ENCODE results near the gene FAM169A.
"Not testable (repeated sequence)": the region's sequence is repeated elsewhere in the genome, so short reads cannot be mapped to it uniquely, and the experiment has no call there.

The FAM169A gene

GRCh38 chr5:74766849-74767578 lies 99.2 kb downstream of the FAM169A start, which contains the start of the genes GFM2 and NSA2:
Gene GFM2 (minus strand): TSS chr5:74767117. CDS start chr5:74763742, 3,375 bp downstream.
Gene NSA2 (plus strand): TSS chr5:74767249. CDS start chr5:74767361, 112 bp downstream.
- peak; percentile 96 for DNase-seq (ENCODE audit: low read depth)
- H3K4me3 ChIP-seq (replicated peaks; ENCODE audit: low read depth, low read length): peak within 1 kb of the TSS; percentile 99
- TF ChIP-seq, protein P1, sequence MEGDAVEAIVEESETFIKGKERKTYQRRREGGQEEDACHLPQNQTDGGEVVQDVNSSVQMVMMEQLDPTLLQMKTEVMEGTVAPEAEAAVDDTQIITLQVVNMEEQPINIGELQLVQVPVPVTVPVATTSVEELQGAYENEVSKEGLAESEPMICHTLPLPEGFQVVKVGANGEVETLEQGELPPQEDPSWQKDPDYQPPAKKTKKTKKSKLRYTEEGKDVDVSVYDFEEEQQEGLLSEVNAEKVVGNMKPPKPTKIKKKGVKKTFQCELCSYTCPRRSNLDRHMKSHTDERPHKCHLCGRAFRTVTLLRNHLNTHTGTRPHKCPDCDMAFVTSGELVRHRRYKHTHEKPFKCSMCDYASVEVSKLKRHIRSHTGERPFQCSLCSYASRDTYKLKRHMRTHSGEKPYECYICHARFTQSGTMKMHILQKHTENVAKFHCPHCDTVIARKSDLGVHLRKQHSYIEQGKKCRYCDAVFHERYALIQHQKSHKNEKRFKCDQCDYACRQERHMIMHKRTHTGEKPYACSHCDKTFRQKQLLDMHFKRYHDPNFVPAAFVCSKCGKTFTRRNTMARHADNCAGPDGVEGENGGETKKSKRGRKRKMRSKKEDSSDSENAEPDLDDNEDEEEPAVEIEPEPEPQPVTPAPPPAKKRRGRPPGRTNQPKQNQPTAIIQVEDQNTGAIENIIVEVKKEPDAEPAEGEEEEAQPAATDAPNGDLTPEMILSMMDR (IDR thresholded peaks at IDR 0.05; ENCODE audit: low read length, missing control alignments): no peak

- peak overlapping the region; percentile 99 for H3K4me3 ChIP-seq (replicated peaks; ENCODE audit: low read depth, low read length)
- TF ChIP-seq, protein P1 (IDR thresholded peaks at IDR 0.05; ENCODE audit: low read length, missing control alignments): peak; percentile 29
- DNase-seq (ENCODE audit: low read depth): peak; percentile 51
These were observed 99.8 kb downstream of the FAM169A start for GRCh38 chr5:74766418-74766848.

- TF ChIP-seq, protein P1 (IDR thresholded peaks at IDR 0.05; ENCODE audit: low read length, missing control alignments): no peak
- no peak for DNase-seq (ENCODE audit: low read depth)
- H3K4me3 ChIP-seq (replicated peaks; ENCODE audit: low read depth, low read length): peak overlapping the region; percentile 99
These were observed 100.3 kb downstream of the FAM169A start for GRCh38 chr5:74765929-74766328.

- TF ChIP-seq, protein P1 (IDR thresholded peaks at IDR 0.05; ENCODE audit: low read length, missing control alignments): no peak
- H3K4me3 ChIP-seq (replicated peaks; ENCODE audit: low read depth, low read length): no peak overlapping the region
- DNase-seq (ENCODE audit: low read depth): peak; percentile 22
These were observed 101.0 kb downstream of the FAM169A start for GRCh38 chr5:74765201-74765600.

DNA sequence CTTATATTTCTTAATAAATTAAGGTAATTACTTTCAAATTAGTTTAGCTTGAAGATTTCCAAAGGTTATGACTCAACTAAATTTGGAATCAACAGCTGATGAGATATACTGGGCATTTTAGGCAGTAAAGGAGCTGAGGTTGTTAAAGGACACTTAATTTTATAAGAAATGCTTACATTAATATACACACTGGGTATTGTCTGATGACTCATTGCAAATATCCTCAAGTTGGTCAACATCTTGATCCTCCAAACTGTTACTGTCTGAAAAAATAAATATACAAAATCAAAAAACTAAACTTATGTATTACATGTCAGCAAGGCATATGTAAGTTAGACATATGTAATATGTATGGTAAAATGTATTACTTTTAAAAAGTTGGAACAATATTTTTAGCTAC lies 102.7 kb downstream of the FAM169A start:
- TF ChIP-seq, protein P1 (IDR thresholded peaks at IDR 0.05; ENCODE audit: low read length, missing control alignments): no peak
- DNase-seq (ENCODE audit: low read depth): no peak
- H3K4me3 ChIP-seq (replicated peaks; ENCODE audit: low read depth, low read length): no peak overlapping the region

DNA sequence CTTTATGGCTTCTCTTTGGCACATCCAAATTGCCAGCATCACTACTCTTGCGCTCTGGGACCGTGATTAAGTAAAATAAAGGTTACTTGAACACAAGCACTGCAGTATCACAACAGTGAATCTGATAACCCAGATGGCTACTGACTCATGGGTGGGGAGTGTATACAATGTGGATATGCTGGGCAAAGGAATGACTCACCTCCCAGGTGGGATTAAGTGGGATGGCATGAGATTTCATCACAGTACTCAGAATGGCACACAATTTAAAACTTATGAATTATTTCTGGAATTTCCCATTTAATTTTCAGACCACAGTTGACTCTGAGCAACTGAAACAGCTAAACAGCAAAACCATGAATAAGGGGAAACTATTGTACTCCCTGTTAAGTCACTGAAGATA lies 103.6 kb downstream of the FAM169A start:
- no peak overlapping the region for H3K4me3 ChIP-seq (replicated peaks; ENCODE audit: low read depth, low read length)
- TF ChIP-seq, protein P1 (IDR thresholded peaks at IDR 0.05; ENCODE audit: low read length, missing control alignments): no peak
- peak; percentile 51 for DNase-seq (ENCODE audit: low read depth)

DNA sequence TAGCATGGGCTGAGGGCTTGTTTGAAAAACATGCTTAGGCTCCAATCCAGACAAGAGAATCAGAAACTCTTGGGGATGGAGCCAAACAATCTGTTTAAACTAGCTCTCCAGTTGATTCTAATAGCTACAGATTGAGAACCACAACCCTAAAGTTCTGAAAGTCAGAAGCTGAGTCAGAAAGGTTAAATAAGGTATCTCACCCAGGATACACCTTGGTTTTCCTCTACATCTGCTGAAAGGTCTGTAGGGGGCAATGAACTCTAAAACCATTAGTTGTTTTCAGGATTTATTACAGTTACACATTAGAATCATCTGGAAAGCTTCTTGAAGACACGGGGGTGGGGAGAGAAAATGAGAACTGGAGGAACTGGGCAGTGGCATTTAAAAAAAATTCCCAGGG lies 104.9 kb downstream of the FAM169A start:
- TF ChIP-seq, protein P1 (IDR thresholded peaks at IDR 0.05; ENCODE audit: low read length, missing control alignments): no peak
- DNase-seq (ENCODE audit: low read depth): no peak
- no peak overlapping the region for H3K4me3 ChIP-seq (replicated peaks; ENCODE audit: low read depth, low read length)

DNA sequence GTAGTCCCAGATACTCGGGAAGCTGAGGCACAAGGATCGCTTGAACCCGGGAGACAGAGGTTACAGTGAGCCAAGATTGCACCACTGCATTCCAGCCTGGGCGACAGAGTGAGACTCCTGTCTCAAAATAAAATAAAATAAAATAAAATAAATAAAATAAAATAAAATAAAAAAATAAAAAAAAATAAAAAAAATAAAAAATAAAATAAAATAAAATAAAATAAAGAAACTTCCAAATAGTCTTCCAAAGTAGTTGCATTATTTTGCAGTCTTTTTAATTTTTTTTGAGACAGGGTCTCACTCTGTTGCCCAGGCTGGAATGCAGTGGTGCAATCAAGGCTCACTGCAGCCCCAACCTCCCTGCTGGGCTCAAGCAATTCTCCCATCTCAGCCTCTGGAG lies 117.4 kb downstream of the FAM169A start:
- H3K4me3 ChIP-seq (replicated peaks; ENCODE audit: low read depth, low read length); DNase-seq (ENCODE audit: low read depth): not testable (repeated sequence)

Measured in fibroblast of pulmonary artery (primary cell).